GM19328 (cell line): Measurements from ENCODE around the gene ZSCAN16.
A peak's percentile ranks its signal among the peaks of the same experiment; 100 is the strongest.
"Not testable (repeated sequence)": the region's sequence is repeated elsewhere in the genome, so short reads cannot be mapped to it uniquely, and the experiment has no call there.

ENCODE experiments used
- ATAC-seq: cut with Tn5 transposase; IDR thresholded peaks from one replicate; pipeline ENCODE4 v1.9.1; 2021; ENCODE audit warnings: mild to moderate bottlenecking, moderate library complexity; ENCODE audit not compliant: unreplicated experiment

The ZSCAN16 gene

DNA sequence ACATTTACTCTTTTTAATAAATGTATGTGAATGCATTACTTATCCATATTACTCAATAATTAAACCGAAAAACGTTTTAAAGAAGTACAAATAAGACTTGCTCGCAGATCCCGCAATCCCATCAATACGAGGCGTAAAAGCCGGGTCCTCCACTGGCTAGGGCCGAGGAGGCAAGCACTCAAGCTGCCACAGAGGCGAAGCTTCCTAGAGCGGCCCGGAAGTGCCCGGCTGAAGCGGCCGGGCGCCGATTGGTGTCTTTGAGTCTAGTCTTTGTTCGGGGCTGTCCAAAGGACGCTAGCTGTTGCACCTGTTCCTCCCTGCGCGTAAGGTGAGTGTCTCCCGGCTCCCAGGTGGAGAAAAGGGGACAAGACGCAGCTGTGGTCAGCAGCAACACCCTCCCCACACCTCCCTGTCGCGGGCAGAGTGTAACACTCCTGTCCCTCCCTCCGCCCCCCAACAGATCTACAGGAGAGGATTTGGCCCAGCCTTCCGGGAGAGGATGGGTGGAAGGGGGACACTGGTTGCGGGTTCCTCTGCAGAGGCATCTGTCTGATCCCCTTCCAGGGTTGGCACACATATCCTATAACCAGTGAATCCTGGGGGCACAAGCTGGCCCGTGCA lies at the start of gene ZSCAN16:
ZSCAN16 (plus strand) TSS at position 260 of the 621 bp plus-strand sequence. CDS start 835 bp downstream, outside the sequence.
- peak; percentile 98 for ATAC-seq

- no peak for ATAC-seq
Observed at GRCh38 chr6:28078050-28078449, 46.4 kb upstream of the ZSCAN16 start.

- ATAC-seq, result no peak
Observed at GRCh38 chr6:28078836-28079235, 45.6 kb upstream of the ZSCAN16 start.

DNA sequence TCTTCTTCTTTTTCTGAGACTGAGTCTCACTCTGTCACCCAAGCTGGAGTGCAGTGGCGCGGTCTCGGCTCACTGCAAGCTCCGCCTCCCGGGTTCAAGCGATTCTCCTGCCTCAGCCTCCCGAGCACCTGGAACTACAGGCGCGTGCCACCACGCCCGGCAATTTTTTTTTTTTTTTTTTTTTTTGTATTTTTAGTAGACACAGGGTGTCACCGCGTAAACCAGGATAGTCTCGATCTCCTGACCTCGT lies 44.1 kb upstream of the ZSCAN16 start, which contains the start of gene ZNF165:
ZNF165 (plus strand) TSS at position 188 of the 250 bp plus-strand sequence. CDS start 4,913 bp downstream, outside the sequence.
- peak; percentile 23 for ATAC-seq

DNA sequence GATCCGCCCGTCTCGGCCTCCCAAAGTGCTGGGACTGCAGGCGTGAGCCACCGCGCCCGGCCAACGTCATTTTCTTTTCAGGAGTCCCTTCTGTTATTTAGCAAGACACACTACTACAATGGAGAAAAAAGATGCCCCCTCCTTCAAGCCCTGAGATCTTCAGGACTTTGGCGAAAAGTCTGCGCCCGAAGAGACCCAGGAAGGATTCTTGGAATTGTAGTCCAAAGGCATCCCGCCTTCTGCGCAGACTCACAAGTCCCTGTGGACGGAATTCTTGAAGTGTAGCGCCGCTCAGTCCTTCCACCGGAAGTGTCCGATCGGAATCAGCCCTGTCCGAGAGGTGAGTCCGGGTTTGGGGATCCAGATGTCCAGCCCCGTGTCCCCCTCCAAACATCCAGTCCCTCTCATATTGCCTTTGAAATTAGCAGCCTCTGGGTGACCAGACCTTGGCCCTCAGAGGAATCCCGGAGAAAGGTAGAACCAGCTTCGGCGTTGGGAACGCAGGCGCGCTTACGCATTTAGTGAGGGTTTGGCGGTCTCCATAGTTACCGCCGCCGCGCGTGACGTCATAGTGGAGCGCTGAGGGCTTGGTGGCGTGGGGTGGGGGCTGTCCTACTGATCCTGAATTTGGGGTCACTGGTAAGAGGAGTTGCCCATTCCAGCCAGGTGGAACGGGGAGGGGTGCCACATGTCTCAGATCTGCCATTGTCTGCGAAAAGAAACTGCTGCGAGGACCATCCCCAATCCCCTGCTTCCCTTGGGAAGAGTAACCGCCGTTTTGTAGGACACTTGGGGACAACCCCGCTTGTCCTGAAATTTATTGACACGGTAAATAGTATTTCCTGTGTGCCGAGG lies 43.6 kb upstream of the ZSCAN16 start:
- peak; percentile 66 for ATAC-seq

DNA sequence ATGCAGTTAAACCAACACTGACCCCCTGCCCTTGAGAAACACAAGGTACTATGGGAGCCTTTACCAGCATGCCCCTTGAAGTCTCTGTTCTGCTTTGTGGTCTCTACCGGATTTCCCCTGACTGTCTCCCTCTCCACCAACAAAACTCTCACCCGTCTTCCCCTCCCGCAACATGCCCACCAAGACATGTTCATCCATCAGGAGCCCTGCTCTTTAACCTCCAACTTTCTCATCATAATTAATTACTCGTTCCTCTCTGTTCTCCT lies 43.0 kb upstream of the ZSCAN16 start:
- no peak for ATAC-seq

GRCh38 chr6:28082939-28083338 lies 41.5 kb upstream of the ZSCAN16 start:
- ATAC-seq, result no peak

GRCh38 chr6:28089054-28089453 lies 35.4 kb upstream of the ZSCAN16 start:
- no peak for ATAC-seq

GRCh38 chr6:28090917-28091586 lies 33.4 kb upstream of the ZSCAN16 start:
- no peak for ATAC-seq

DNA sequence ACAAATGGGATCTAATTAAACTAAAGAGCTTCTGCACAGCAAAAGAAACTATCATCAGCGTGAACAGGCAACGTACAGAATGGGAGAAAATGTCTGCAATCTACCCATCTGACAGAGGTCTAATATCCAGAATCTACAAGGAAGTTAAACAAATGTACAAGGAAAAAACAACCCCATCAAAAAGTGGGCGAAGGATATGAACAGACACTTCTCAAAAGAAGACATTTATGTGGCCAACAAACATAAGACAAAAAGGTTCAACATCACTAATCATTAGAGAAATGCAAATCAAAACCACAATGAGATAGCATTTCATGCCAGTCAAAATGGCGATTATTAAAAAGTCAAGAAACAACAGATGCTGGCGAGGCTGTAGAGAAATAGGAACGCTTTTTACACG lies 22.2 kb upstream of the ZSCAN16 start:
- ATAC-seq, result not testable (repeated sequence)

DNA sequence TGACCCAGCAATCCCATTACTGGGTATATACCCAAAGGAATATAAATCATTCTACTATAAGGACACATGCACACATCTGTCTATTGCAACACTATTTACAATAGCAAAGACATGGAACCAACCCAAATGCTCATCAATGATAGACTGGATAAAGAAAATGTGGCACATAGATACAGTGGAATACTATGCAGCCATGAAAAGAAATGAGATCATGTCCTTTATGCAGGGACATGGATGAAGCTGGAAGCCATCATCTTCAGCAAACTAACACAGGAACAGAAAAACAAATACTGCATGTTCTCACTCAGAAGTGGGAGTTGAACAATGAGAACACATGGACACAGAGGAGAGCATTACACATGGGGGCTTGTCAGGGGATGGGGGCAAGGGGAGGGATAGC lies 21.7 kb upstream of the ZSCAN16 start:
- not testable (repeated sequence) for ATAC-seq

DNA sequence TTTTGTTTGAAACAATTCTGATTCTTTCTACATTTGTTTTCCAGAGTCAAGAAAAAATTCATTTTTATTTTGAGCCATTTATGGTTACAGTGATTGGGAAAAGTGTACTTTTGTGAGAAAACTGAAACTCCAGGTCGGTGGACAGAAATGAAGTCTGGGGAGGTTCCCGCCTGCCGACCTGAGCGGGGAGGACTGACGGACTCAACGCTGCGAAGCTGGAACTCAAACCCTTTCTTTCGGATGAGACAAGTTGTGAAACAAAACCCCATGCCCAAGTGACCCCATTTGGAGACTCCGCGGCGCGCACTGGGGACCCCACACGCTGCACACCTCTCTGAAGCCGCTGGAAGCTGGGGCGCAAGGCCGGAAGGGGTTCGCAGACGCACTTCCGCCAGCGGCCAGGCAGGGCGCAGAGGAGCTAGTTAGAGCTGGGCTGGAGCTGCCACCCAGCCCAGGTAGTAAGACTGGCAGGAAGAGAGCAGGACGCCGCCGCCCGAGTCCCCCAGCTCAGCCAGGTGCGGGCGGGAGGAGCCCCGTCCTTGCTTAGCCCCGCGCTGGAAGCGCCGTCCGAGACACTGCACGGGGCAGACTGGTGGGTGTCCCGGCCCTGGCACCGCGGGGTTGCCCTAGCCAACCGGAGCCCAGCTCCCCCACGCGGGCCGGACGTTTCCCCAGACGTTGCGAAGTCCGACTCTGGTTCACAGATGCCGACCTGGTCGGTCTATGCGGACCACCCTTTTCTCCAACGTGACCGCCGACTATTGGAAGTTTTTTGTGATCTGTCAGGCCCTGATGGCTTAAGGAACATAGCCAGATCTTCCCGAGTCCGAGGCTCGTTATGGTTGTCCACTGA lies 19.8 kb upstream of the ZSCAN16 start:
- ATAC-seq, result peak; percentile 97

GRCh38 chr6:28105245-28105639 lies 19.2 kb upstream of the ZSCAN16 start:
- ATAC-seq, result peak; percentile 31

GRCh38 chr6:28107506-28107905 lies 16.9 kb upstream of the ZSCAN16 start:
- ATAC-seq, result no peak

- ATAC-seq, result no peak
Observed at GRCh38 chr6:28111964-28112363, 12.4 kb upstream of the ZSCAN16 start.

- ATAC-seq, result no peak
Observed at GRCh38 chr6:28115799-28116198, 8.6 kb upstream of the ZSCAN16 start.

DNA sequence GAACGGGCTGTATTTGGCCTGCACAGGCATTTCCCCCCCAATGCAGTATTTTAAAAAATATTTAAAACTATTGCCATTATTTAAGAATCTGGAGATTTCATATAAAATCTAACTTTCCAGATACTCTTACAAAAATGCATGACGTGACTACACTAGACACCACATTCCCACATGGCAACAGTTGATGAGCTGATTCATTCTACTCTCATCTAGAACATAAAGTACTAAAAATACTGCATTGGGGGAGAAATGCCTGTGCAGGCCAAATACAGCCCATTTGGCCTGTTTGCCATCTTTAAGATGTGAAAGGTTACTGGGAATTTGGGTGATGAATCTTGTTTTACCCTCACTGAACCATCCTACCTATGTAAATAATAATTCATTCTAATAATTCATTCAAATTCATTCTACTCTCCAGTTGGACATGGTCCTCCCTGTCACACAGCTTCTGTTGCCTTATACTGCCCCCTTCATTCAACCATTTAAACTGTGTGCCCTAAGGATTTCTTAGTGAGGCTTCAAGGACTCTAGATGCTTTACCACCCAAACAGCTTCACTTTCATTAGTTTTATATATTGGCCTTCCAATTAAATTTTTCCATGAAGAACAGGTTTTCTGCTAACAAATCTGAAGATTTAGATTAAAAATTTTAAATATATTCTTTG lies 6.9 kb upstream of the ZSCAN16 start:
- ATAC-seq, result no peak

DNA sequence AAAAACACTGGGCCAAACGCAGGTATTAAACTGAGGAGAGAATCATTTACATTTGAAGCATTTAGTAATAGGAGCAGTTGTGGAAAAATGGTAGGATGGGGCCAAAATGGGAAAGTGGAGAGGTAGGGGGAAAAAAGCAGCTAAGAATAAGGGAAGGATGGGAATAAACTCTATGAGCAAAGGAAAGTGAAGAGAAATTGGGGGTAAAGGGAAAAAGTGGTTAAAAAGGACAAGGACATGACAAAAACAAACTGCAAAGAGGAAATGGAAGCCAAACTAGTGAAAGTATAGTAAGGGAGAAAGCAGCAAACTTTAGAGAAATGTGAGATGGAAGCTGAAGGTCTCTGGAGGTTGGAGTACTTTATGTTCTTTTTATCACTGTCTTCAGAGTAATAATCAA lies 6.2 kb upstream of the ZSCAN16 start:
- ATAC-seq, result no peak

DNA sequence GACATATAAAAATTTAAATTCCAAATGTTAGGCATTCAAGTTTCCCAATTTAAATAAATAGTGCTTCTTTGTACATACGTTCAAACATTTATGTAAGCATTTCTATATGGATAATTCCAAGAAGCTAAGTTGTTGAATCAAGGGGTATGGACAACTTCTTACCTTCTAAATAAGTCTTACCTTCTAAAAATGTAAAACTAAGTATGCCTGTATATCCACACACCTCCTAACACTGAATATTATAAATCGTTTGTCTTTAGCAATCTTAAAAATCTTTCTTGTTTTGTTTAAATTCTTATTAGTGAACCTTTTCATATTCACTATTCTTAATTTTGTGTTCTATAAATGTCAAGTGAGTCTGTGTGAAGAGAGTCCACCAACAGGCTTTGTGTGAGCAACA lies 2.5 kb upstream of the ZSCAN16 start:
- no peak for ATAC-seq

DNA sequence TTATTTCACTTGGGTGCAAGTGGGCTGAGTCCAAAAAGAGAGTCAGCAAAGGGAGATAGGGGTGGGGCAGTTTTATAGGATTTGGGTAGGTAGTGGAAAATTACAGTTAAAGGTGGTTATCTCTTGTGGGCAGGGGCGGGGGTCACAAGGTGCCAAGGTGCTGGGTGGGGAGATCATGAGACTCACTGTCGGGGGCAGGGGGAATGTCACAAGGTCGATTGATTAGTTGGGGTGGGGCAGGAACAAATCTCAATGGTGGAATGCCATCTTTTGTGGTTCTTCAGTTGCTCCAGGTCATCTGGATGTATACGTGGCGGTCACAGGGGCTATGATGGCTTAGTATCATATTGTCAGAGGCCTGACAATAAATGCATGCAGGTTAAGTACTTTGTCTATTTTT lies 2.1 kb upstream of the ZSCAN16 start:
- ATAC-seq, result not testable (repeated sequence)

DNA sequence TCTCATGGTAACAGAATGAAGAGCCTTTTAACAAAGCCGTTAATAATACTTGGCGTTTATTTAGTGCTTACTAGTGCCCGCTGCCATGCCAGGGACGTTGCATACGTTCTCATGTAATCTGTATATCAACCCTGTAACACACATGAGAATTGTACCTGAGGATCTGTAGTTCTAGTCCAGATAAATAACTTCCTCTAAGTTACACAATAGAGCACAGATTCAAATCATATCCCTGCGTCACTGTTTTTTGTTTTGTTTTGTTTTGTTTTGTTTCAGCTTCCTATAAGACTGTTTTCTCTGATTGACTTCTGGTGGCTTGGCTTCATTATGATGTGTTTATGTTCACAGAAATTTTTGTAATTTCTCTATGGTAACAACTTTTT lies 553 bp downstream of the ZSCAN16 start:
- no peak for ATAC-seq
